NK-92 treated with Interleukin-12 subunit alpha and Interleukin-12 subunit beta, amount 100 ng/mL, for 24 hours (cell line): Measurements from ENCODE around the gene CRYL1.
"Not testable (repeated sequence)": the region's sequence is repeated elsewhere in the genome, so short reads cannot be mapped to it uniquely, and the experiment has no call there.

Experiments
- DNase-seq: peaks from one replicate; lab custom pipeline; 2025; lab: John Stamatoyannopoulos, UW

Gene CRYL1

DNA sequence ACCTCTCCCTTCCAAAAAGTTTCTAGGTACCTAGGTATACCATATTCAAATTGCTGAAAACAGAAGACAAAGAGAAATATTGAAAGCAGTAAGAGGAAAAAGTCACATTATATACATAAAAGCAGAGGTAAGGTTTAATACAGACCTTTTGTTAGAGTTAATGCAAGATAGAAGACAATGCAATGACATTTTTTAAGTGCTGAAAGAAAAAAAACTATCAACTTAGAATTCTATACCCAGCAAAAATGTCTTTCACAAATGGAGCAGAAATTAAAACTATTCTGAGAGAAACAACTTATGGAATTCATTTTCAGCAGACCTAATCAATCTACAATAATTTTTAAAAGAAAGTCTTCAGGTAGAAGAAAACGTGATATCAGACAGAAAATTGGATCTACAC is 77.2 kb downstream of the CRYL1 start:
- DNase-seq: no peak

- no peak for DNase-seq
Measured at GRCh38 chr13:20446900-20447299, 78.8 kb downstream of the CRYL1 start.

- DNase-seq: no peak
Measured at GRCh38 chr13:20446405-20446804, 79.3 kb downstream of the CRYL1 start.

GRCh38 chr13:20442798-20443381 is 82.8 kb downstream of the CRYL1 start:
- DNase-seq: no peak

DNA sequence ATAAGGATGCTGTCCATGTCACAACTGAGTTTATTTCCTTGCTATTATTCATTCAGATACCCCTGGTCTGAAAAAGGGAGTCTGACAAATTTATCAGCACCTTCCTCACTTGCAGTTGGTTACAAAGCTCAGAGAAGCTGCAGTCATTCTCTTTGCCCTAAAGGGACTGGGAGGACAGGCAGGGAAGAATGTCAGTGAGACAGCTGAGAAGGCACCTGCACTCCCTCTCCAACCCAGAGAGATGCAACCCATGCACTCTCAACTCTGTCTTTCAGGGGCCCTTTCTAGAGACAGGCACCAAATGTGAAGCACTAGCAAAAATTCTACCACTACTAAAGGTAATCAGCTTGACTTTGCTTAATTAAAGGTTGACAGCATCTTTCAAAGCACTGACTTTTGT is 83.3 kb downstream of the CRYL1 start:
- no peak for DNase-seq

GRCh38 chr13:20441879-20442278 is 83.8 kb downstream of the CRYL1 start:
- DNase-seq: no peak

DNA sequence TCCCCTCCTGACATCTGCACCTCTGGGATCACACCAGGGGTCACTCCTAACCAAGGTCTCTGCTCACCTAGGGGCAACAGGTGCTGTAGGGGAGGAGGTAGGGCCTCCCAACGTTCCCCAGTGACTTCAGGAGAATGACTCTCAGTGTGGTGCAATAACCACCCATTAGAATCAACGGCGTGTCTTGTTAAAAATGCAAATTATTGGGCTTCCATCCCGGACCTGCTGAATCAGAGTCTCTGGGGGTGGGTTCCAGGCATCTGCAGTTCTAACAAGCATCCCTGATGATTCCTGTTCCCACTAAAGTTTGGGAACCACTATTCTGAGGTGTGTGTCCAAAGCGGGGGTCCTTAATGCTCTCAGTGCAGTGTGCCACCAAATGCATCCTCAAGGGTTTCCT is 84.6 kb downstream of the CRYL1 start:
- no peak for DNase-seq

DNA sequence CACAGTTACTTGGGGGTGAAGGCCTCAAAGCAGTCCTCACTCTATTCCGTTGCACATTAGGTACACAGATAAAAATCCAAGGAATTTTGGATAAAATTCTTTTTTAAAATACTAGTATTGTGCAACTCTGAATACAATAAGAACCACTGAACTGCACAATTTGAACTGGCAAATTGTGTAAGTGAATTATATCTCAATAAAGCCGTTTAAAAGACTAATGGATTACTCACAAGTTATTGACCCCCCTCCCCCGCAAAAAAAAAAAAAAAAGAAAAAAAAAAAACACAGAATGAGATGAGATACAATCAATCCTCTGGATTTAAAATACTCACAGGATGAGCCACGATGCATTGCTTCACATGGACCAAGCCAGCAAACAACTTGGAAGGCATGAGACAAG is 86.4 kb downstream of the CRYL1 start:
- no peak for DNase-seq

GRCh38 chr13:20438801-20439200 is 86.9 kb downstream of the CRYL1 start:
- no peak for DNase-seq

GRCh38 chr13:20436505-20436904 is 89.2 kb downstream of the CRYL1 start:
- no peak for DNase-seq

DNA sequence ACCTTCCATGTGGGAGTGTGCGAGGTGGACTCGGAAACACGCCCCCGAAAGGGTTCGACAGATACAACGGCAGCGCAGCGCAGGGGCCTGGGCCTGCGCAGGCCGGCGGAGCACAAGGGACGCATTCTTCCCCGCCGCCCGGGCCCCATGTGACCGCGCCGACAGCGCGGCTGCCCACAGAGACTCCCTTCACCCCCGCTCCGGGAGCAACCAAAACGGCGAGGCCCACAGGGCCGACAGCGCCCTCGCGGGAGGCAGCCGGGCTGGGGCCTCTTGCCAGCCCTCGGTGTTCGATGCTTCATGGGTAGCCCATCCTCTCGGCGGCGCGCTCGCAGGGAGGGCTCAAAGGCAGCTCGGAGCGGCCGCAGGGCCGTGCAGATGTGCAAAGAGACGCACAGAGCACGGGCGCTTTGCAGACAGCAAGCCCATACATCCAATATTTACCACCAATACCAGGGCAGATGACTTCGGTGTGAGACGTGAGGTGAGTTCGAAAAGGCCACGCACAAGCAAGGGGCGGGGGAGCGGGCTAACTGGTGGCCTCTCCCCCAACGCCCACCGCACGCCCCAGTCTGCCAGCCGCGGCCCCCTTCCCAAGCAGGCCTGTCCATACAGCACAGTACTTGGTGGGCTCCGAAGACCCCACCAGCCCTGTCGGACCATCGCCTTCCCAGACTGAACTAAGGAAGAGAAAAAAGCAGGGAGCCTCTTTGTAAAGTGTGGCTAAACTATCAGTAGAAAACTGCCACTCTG is 89.9 kb downstream of the CRYL1 start:
- DNase-seq: no peak

DNA sequence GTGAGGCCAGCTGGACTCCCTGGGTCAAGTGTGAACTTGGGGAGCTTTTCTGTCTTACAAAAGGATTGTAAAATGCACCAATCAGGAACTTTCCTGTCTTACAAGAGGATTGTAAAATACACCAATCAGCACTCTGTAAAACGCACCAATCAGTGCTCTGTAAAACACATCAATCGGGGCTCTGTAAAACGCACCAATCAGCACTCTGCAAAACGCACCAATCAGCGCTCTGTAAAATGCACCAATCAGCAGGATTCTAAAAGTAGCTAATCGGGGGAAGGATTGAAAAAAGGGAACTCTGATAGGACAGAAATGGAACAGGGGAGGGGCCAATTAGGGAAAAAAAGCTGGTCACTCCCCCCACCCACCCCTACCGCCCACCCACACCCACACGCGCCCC is 91.4 kb downstream of the CRYL1 start:
- not testable (repeated sequence) for DNase-seq

GRCh38 chr13:20431687-20432384 is 93.8 kb downstream of the CRYL1 start:
- no peak for DNase-seq

DNA sequence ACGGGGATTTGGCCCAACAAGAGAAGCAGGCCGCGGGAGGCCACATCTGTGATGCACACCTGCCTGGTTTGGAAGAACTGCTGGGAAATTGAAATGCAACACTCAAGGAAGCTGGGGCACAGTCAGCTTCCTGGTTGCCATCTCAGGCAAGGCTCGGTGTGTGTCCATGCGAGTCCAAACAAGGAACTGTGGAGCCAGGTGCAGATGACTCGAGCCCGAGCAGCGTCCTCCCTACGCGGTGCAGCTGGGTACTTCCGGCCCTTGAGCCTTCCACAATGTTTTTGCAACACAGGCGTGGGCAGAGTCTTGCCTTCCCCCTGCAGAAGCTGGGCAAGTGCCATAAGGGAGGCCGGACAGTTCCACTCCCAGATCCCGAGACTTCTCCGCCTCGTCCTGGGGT is 94.6 kb downstream of the CRYL1 start:
- no peak for DNase-seq

DNA sequence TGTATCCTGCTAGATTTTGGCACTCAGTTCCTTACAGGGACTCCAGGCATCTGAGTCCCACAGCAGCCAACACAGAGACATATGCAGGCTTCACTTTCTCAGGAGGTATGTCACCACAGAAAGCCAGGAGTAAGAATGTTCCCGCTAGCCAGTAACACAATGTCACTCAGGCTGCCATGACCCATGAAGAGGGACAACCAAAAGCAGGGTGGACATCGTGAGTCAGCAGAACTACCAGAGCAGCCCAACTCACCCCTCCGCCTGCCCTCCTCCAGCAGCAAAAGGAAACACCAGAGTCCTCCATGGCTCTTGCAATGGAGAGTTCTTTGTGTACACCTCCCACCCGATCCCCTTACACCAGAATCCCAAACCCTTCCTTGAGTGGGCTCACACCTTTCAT is 95.4 kb downstream of the CRYL1 start:
- DNase-seq: no peak

- no peak for DNase-seq
Measured at GRCh38 chr13:20429682-20430081, 96.0 kb downstream of the CRYL1 start.

- DNase-seq: no peak
Measured at GRCh38 chr13:20428666-20429644, 96.7 kb downstream of the CRYL1 start.

DNA sequence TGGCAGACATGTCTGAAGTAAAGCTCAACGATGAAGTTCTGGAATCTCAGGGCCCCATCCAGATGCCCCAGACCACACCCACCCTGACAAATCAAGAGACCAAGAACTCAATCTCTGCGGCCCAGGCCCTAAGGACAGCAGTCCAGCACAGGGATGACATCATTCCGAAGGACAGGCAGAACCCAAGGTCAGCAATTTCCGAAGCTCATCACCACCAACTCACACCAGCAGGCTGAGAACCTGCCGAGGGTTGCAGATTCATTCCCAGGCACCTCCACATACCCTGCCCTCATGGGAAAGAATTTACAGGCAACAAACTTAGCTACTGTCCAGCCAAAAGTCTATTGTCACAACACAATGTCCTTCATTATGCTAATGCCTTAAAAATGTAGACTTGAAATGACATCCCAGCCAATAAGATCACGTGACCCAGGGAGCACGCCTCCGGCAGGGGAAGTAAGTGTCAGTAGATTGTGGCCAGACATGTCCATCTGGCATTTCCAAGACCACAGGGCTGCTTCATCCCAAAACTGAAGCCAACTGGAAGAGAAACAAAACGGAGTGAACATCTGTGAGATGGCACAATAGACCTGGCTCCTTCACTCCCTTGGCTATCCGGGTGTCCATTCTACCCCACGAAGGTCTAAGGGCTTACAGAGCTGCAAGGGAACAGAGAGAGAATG is 98.8 kb downstream of the CRYL1 start:
- no peak for DNase-seq

GRCh38 chr13:20425819-20426219 is 99.8 kb downstream of the CRYL1 start:
- DNase-seq: no peak

DNA sequence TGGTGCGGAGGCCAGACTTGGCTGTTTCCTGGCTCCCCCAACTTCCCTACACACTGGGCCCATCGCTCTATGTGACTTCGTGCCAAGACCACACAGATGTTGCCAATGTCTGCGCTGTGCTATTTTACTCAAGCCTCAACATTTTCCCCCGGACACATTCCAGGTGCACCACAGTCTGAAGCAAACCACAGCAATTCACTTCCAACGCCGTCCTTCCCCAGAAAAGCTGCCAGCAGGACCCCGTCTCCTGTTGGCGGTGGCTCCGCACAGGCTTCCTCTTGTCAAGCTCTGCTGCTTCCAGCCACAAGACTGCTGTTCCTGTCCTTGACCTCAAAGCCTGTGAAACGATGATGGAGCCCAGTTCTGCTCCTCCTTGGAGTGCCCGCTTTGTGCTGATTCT is 100.7 kb downstream of the CRYL1 start:
- no peak for DNase-seq

- DNase-seq: no peak
Measured at GRCh38 chr13:20424559-20424852, 101.2 kb downstream of the CRYL1 start.

DNA sequence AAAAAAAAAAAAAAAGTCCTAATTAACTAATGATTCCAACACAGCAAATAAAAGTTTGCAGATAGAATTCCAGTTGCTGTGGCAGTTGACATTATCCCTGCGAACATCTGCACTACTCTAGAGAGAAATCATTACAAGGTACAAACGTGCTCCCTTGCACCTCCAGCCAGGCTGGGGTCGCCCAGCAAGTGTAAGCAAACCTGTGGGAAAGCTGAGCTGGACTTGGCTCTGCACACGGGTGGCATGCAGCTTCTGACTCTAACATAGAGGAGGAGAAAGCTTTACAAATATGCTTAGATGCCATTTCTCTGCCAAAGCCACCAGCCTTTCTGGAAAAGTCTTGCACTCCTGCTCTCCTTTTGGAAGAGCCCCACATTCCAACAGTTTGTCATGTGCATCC is 103.3 kb downstream of the CRYL1 start:
- no peak for DNase-seq
